Fibroblast of lung (primary cell): ENCODE data around the gene AATF. TPM values are rescaled to one million over a fixed set of nuclear protein-coding genes. Genes with fewer than 3 reads are reported as not detected.
A peak's percentile ranks its signal among the peaks of the same experiment; 100 is the strongest.

ENCODE experiments used
- DNase-seq, 2 donors: peaks; one replicate each; pipeline versions ENCODE4 v3.0.0 to v3.0.0-alpha.2; 2010; ENCODE audit warnings: low read depth in 2 of 2
- H2AFZ ChIP-seq: 2 replicates; pipeline ENCODE4 v1.5.1; 2012; ENCODE audit warnings: low read length, control low read depth, inconsistent platforms
- H3K27ac ChIP-seq: 2 replicates; pipeline ENCODE4 v1.5.1; 2011; ENCODE audit warnings: low read length, control low read depth; ENCODE audit not compliant: insufficient read depth
- H3K27me3 ChIP-seq: 2 replicates; pipeline ENCODE4 v1.5.1; 2011; ENCODE audit warnings: mild to moderate bottlenecking, low read length; ENCODE audit not compliant: control insufficient read depth, insufficient read depth
- H3K36me3 ChIP-seq: 2 replicates; pipeline ENCODE4 v1.5.1; 2011; ENCODE audit warnings: low read length; ENCODE audit not compliant: control insufficient read depth, insufficient read depth
- H3K4me1 ChIP-seq: 2 replicates; pipeline ENCODE4 v1.5.1; 2011; ENCODE audit warnings: low read length; ENCODE audit not compliant: control insufficient read depth, insufficient read depth; ENCODE audit errors: extremely low read depth
- H3K4me2 ChIP-seq: 2 replicates; pipeline ENCODE4 v1.5.1; 2011; ENCODE audit warnings: low read length, control low read depth; ENCODE audit not compliant: insufficient read depth; ENCODE audit errors: extremely low read depth
- H3K4me3 ChIP-seq, 4 experiments: fragments of 200-600 bp in 1 of 4; sonication (generic) in 1 of 4; replicated peaks in 1 of 4; 2 replicates each; pipeline ENCODE4 v1.5.1; 2011 to 2016; ENCODE audit warnings: low read length in 4 of 4, low read depth in 3 of 4, mild to moderate bottlenecking in 3 of 4, control low read depth in 2 of 4, inconsistent platforms in 1 of 4, mixed read lengths in 1 of 4; ENCODE audit not compliant: insufficient read depth in 1 of 4; ENCODE audit errors: control extremely low read depth in 1 of 4
- H3K79me2 ChIP-seq: 2 replicates; pipeline ENCODE4 v1.5.1; 2012; ENCODE audit warnings: mild to moderate bottlenecking, low read length, inconsistent platforms; ENCODE audit not compliant: control insufficient read depth, insufficient read depth
- H3K9ac ChIP-seq: 2 replicates; pipeline ENCODE4 v1.5.1; 2011; ENCODE audit warnings: mild to moderate bottlenecking, low read length, control low read depth; ENCODE audit not compliant: insufficient read depth
- H3K9me3 ChIP-seq: 2 replicates; pipeline ENCODE4 v1.5.1; 2012; ENCODE audit warnings: low read depth, low read length; ENCODE audit not compliant: control insufficient read depth, insufficient read depth
- H4K20me1 ChIP-seq: 2 replicates; pipeline ENCODE4 v1.5.1; 2011; ENCODE audit warnings: low read length; ENCODE audit not compliant: control insufficient read depth, insufficient read depth; ENCODE audit errors: extremely low read depth
- EZH2 ChIP-seq: IDR thresholded peaks from 2 replicates; pipeline ENCODE4 v1.5.1; 2012; ENCODE audit warnings: low read length, control low read depth, mild to moderate bottlenecking; ENCODE audit errors: missing control alignments
- polyA plus RNA-seq, 2 donors: library from polyadenylated mRNA; depleted of rRNA in 1 of 2; stranded (reverse) in 1 of 2; unstranded in 1 of 2; fragments of >200 nt; gene quantifications; 2 replicates each; pipeline ENCODE4 v1.2.1, GENCODE V29; 2011 to 2012; ENCODE audit warnings: missing spikeins in 1 of 2
- total RNA-seq: library from RNA; depleted of rRNA; stranded (reverse); fragments of >200 nt; gene quantifications from 2 replicates; pipeline ENCODE4 v1.2.1, GENCODE V29; 2014
- TF ChIP-seq, protein P1 (sequence below), 2 donors: IDR thresholded peaks in 1 of 2; conservative IDR thresholded peaks in 1 of 2; 1 replicate in 1 of 2; 2 replicates in 1 of 2; pipeline ENCODE4 v1.5.1; 2011 to 2012; ENCODE audit warnings: low read length in 2 of 2, control low read depth in 1 of 2, inconsistent platforms in 1 of 2, low read depth in 1 of 2, mild to moderate bottlenecking in 1 of 2

The AATF gene
- total and polyA plus RNA-seq, 2 donors (not counting 1 experiment from before 2014, with no cell fraction given), result 11.9 to 30.7 TPM

DNA sequence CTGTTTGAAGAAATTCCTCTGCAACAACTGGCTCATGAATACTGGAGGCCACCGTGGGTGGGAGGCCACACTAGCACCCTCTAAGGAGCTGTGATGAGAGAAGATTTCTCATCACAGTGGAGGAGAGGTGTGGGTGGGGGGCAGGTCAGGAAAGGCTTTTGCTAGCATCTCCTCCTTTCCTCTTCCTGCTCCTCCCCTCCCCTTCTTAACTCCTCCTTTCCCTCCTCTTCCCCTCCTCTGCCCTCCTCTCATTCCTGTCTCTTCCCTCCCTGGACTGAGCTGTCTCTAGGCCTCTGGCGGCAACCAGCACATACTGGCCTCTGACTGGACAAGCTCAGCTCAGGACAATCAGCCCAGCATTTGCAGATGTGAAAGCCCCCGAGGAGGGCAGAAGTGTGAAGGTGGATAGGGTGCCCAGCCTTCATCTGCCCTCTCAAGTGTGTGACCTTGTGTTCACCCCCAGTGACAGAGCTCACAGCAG is 30.5 kb upstream of the AATF start:
- TF ChIP-seq EZH2, result no peak
- TF ChIP-seq, protein P1, sequence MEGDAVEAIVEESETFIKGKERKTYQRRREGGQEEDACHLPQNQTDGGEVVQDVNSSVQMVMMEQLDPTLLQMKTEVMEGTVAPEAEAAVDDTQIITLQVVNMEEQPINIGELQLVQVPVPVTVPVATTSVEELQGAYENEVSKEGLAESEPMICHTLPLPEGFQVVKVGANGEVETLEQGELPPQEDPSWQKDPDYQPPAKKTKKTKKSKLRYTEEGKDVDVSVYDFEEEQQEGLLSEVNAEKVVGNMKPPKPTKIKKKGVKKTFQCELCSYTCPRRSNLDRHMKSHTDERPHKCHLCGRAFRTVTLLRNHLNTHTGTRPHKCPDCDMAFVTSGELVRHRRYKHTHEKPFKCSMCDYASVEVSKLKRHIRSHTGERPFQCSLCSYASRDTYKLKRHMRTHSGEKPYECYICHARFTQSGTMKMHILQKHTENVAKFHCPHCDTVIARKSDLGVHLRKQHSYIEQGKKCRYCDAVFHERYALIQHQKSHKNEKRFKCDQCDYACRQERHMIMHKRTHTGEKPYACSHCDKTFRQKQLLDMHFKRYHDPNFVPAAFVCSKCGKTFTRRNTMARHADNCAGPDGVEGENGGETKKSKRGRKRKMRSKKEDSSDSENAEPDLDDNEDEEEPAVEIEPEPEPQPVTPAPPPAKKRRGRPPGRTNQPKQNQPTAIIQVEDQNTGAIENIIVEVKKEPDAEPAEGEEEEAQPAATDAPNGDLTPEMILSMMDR (conservative IDR thresholded peaks at IDR 0.05 in 1 of 2, IDR thresholded peaks at IDR 0.05 in 1 of 2; ENCODE audit: low read depth in 1 of 2, low read length in 2 of 2), result no peak
- Histone ChIP-seq H3K36me3 (no peaks in the 10 kb centered on the region), H3K9me3 (no peaks in the 10 kb centered on the region), H3K27me3 (no peaks in the 10 kb centered on the region), H3K79me2 (no peaks in the 10 kb centered on the region), H3K27ac (no peak overlapping the region), H3K4me2 (no peak overlapping the region), H2AFZ (no peak overlapping the region), H3K9ac (no peak overlapping the region), H4K20me1 (no peaks in the 10 kb centered on the region), H3K4me1 (no peaks in the 10 kb centered on the region), H3K4me3 (no peak overlapping the region)
- DNase-seq, result peak in 1 of 2 donors; percentile 79

DNA sequence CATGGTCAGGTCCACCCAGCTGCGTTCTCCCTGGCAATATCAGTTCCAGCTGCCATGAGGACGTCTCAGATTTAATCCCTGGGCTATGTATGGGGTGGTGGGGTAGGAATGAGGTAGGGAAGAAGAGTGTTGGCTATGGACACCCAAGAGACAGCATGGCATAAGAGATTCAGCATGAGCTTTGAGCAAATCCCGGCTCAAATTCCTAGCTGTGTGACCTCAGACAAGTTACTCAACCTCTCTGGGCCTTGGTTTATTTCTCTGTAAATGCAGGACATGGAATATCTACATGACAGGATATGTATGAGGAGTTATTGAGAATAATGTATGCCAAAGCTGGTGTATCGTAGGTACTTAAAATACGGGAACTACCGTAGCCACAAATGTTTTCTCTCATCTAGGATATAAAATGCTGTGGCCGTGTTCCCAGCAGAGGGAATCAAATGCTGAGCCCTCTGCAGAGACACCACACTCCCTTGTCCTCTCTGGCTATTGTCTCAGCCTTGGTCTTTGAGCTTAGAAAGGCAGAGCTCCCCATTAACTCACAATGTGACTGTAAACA is 29.3 kb upstream of the AATF start:
- no peaks in the 10 kb centered on the region for H3K27me3 ChIP-seq
- no peaks in the 10 kb centered on the region for H3K9me3 ChIP-seq
- no peaks in the 10 kb centered on the region for H3K4me1 ChIP-seq
- H2AFZ ChIP-seq, result no peak overlapping the region
- H3K4me2 ChIP-seq, result no peak overlapping the region
- no peak for DNase-seq
- H3K36me3 ChIP-seq, result no peaks in the 10 kb centered on the region
- no peaks in the 10 kb centered on the region for H4K20me1 ChIP-seq
- H3K79me2 ChIP-seq, result no peaks in the 10 kb centered on the region
- H3K9ac ChIP-seq, result no peak overlapping the region
- H3K27ac ChIP-seq, result no peak overlapping the region
- TF ChIP-seq, protein P1 (conservative IDR thresholded peaks at IDR 0.05 in 1 of 2, IDR thresholded peaks at IDR 0.05 in 1 of 2; ENCODE audit: low read depth in 1 of 2, low read length in 2 of 2), result no peak
- TF ChIP-seq EZH2, result no peak
- no peak overlapping the region for H3K4me3 ChIP-seq

DNA sequence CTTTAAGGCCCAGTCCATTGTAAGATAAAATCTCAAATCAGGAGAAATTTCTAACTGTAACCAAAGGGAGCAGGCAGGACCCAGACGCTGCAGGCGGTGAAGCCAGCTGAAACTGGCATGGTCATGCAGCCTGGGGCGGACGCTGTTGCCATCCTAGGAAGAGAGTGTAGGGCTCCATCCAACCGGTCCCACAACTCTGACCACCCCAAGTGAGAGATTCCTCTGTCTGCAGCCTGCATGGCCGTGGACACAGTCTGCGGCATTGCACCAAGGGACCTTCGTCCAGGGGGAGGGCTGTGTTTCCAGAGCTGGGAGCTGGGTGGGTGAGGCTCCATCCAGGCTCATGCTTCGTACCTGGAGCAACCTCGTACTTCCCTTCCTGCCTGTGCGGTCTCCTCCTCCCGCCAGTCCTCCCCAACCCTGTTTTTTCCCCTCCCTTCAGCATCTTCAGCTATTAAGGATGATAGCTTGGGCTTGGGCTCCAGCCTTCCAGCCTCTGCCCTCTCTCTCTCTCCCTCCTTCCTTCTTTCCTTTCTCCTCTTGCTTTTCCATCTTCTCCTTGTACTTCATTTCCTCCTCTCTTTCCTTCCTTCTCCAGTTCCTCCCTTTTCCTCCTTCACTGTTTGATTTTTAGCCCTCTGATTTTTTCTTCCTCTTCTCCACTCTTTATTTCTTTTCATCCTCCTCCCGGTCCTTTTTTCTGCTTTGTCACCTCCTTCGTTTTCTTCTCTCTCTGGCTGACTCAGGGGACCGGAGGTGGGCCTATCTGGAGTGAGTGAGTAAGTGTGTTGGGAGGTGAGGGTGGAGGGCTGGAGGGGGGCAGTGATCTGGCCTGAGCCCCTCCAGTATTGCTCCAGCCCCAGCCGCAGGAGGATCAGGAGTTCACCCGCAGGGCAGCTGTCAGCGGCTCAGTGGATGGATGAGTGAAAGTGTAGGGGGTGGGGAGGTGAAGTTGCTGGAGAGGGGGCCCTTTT is 28.4 kb upstream of the AATF start:
- H2AFZ ChIP-seq, result no peak overlapping the region
- no peaks in the 10 kb centered on the region for H3K79me2 ChIP-seq
- H3K9me3 ChIP-seq, result no peaks in the 10 kb centered on the region
- no peaks in the 10 kb centered on the region for H3K4me1 ChIP-seq
- H3K36me3 ChIP-seq, result no peaks in the 10 kb centered on the region
- no peak overlapping the region for H3K4me2 ChIP-seq
- H3K27me3 ChIP-seq, result no peaks in the 10 kb centered on the region
- no peak overlapping the region for H3K9ac ChIP-seq
- TF ChIP-seq EZH2, result no peak
- TF ChIP-seq, protein P1 (conservative IDR thresholded peaks at IDR 0.05 in 1 of 2, IDR thresholded peaks at IDR 0.05 in 1 of 2; ENCODE audit: low read depth in 1 of 2, low read length in 2 of 2), result no peak
- no peak overlapping the region for H3K27ac ChIP-seq
- H3K4me3 ChIP-seq, result no peak overlapping the region
- DNase-seq, result peak in 1 of 2 donors; percentile 83
- no peaks in the 10 kb centered on the region for H4K20me1 ChIP-seq
